Gastrocnemius medialis (tissue), 4 donors: Measurements from ENCODE around the gene PLA2G2A.

ENCODE experiments used
- CTCF ChIP-seq, 5 experiments: fragments of 450-650 bp in 3 of 5; fragments of 200-600 bp in 2 of 5; sonication (generic) in 2 of 5; IDR thresholded peaks in 4 of 5; conservative IDR thresholded peaks in 1 of 5; 1 replicate in 4 of 5; 2 replicates in 1 of 5; pipeline ENCODE4 v1.5.1; 2016 to 2019; ENCODE audit warnings: antibody characterized with exemption in 5 of 5, mild to moderate bottlenecking in 3 of 5, moderate library complexity in 3 of 5
- POLR2A ChIP-seq, 2 donors: fragments of 450-650 bp; IDR thresholded peaks; one replicate each; pipeline ENCODE4 v1.6.1; 2017; ENCODE audit warnings: antibody characterized with exemption in 2 of 2, mild to moderate bottlenecking in 2 of 2, moderate library complexity in 2 of 2

GRCh38 chr1:20008391-20008841 is 29.0 kb upstream of the PLA2G2A start:
- TF ChIP-seq CTCF (IDR thresholded peaks at IDR 0.05 in 4 of 5, conservative IDR thresholded peaks at IDR 0.05 in 1 of 5) (no peak), POLR2A (IDR thresholded peaks at IDR 0.05) (no peak)
